ENCODE data around the gene SNX3. TPM values are rescaled to one million over a fixed set of nuclear protein-coding genes. Genes with fewer than 3 reads are reported as not detected.
A peak's percentile ranks its signal among the peaks of the same experiment; 100 is the strongest.

Gene SNX3
- total and polyA plus RNA-seq, 2 donors from 2014 or later, result 143 to 236 TPM

DNA sequence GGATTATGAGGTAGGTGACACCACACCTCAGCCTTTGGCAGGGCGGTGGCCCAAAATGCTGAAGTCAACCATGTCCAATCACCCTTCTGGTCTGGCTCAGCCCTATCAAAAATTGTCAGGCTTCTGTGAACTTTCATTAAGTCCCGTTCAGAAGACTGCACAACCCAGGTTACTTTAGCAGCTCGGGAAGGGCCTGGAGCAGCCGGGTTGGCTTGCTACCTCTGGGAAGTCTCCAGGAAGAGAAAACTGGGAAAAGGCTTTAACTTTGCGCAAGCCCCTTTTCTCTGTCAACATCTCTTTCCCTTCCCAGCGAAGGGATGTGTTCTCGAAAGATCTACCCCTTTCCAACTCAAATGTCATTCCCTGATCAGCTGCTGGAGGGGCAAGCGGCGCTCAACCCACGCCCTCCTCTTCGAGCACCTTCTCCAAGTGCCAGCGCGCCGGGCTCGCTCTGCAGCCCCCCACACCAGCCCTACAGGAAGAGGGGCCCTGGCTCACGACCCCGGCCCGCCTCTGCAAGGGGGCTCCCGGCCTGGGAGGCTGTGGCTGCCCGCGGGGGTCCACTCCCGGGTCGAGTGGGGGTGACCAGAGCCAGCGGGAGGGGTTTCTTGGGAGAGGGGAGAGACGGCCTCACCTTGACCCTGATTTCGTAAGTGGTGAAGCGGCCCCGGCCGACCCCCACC, 573 bp downstream of the SNX3 start:
- no peak for FAIRE-seq
- peak; percentile 51 to 87 (median 68) for DNase-seq

DNA sequence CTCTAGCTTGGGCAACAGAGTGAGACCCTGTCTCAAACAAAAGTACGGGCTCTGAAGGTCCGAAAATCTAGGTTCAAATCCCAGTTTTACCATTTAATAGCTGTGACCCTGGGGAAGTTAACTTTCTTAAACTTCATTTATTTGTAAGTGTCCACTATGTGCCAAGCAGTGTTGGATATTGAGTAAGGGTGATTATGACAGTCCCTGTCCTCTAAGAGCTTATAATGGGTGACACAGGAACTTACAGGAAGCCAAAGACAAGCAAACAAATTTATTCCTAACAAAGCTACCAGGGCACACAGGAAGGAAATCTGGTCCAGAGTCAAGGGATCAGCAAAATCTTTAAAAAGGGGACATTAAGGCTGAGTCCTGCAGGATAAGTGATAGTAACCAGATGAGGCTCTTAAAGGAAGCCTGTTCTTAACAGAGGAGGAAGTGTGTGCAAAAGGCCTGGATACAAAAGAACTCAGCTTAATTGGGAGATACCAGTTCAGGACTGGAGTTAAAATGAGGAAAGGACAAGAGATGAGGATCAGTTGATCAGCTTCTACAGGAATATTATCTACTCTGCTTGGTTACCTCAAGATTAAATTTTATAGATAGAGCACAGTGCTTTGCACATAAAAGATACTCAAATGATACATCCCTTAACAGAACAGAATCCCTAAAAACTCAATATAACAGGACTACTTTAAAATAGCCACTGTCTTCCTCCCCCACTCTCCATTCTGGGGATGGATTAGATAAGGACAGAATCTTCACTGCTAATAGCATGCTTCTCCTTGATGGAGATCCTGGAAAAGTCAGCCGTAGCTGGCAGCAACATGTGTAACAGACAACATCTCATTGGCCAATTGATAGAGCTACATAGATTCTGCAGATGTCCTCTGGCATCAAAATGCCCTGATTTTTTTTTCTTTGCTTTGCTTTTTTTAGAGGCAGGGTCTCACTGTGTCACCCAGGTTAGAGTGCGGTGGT, 6.1 kb downstream of the SNX3 start:
- FAIRE-seq, result no peak
- Histone ChIP-seq H3K36me3 (ENCODE audit: control insufficient read depth in 2 of 3, insufficient read depth in 3 of 3, low read length in 3 of 3) (peaks cover 0 to 3% (median 0%) of the 10 kb centered on the region in 3 donors), H3K9ac (ENCODE audit: low read length in 3 of 3) (no peak overlapping the region), H3K4me1 (ENCODE audit: control insufficient read depth in 2 of 3, insufficient read depth in 2 of 3, low read depth in 1 of 3, low read length in 3 of 3) (peaks cover 0 to 7% (median 0%) of the 10 kb centered on the region in 3 donors), H3K9me3 (ENCODE audit: control insufficient read depth in 2 of 3, insufficient read depth in 1 of 3, low read length in 3 of 3) (no peaks in the 10 kb centered on the region), H3K27me3 (ENCODE audit: control insufficient read depth, insufficient read depth, low read length) (no peaks in the 10 kb centered on the region), H3K4me3 (ENCODE audit: low read length in 3 of 3) (no peak overlapping the region), H3K27ac (ENCODE audit: low read depth in 2 of 2, low read length in 2 of 2) (no peak overlapping the region)
- DNase-seq, result no peak
- TF ChIP-seq, protein P1, sequence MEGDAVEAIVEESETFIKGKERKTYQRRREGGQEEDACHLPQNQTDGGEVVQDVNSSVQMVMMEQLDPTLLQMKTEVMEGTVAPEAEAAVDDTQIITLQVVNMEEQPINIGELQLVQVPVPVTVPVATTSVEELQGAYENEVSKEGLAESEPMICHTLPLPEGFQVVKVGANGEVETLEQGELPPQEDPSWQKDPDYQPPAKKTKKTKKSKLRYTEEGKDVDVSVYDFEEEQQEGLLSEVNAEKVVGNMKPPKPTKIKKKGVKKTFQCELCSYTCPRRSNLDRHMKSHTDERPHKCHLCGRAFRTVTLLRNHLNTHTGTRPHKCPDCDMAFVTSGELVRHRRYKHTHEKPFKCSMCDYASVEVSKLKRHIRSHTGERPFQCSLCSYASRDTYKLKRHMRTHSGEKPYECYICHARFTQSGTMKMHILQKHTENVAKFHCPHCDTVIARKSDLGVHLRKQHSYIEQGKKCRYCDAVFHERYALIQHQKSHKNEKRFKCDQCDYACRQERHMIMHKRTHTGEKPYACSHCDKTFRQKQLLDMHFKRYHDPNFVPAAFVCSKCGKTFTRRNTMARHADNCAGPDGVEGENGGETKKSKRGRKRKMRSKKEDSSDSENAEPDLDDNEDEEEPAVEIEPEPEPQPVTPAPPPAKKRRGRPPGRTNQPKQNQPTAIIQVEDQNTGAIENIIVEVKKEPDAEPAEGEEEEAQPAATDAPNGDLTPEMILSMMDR (IDR thresholded peaks at IDR 0.05; ENCODE audit: borderline replicate concordance, extremely low read depth, insufficient read depth), result no peak
- intact Hi-C loops (cut with DNase I), result no loop called here

More for the DNA sequence above, 573 bp downstream of the SNX3 start:
- intact Hi-C loops (cut with DNase I), result no loop called here
- Histone ChIP-seq H3K4me1 (ENCODE audit: control insufficient read depth in 2 of 3, insufficient read depth in 2 of 3, low read depth in 1 of 3, low read length in 3 of 3) (no peaks in the 10 kb centered on the region), H3K9ac (ENCODE audit: low read length in 3 of 3) (peak overlapping the region; percentile 73 to 99 (median 90)), H3K27me3 (ENCODE audit: control insufficient read depth, insufficient read depth, low read length) (no peaks in the 10 kb centered on the region), H3K27ac (ENCODE audit: low read depth in 2 of 2, low read length in 2 of 2) (peak overlapping the region; percentile 97 to 99), H3K36me3 (ENCODE audit: control insufficient read depth in 2 of 3, insufficient read depth in 3 of 3, low read length in 3 of 3) (peaks cover 0 to 3% (median 0%) of the 10 kb centered on the region in 3 donors), H3K9me3 (ENCODE audit: control insufficient read depth in 2 of 3, insufficient read depth in 1 of 3, low read length in 3 of 3) (no peaks in the 10 kb centered on the region), H3K4me3 (ENCODE audit: low read length in 3 of 3) (peak overlapping the region; percentile 77 to 99 (median 89))
- TF ChIP-seq, protein P1 (IDR thresholded peaks at IDR 0.05; ENCODE audit: borderline replicate concordance, extremely low read depth, insufficient read depth), result no peak

DNA sequence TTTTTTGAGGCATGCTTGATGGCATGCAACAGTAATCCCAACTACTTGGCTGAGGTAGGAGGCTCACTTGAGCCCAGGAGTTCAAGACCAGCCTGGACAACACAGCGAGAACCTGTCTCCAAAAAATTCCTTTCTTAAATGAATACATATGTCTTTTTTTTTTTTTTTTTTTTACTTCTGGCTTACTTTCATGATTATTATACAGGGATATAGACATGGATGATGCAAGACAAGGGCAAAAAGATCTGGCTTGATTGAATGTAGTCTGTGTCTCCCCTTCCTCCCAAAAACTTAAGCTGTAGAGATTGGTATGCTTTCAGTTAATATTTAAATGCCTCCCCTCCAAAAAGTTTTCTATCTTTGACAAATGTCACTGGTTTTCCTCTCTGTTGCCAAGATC, 7.6 kb downstream of the SNX3 start:
- Histone ChIP-seq H3K9ac (ENCODE audit: low read length in 3 of 3) (no peak overlapping the region), H3K4me1 (ENCODE audit: control insufficient read depth in 2 of 3, insufficient read depth in 2 of 3, low read depth in 1 of 3, low read length in 3 of 3) (peaks cover 0 to 7% (median 0%) of the 10 kb centered on the region in 3 donors), H3K4me3 (ENCODE audit: low read length in 3 of 3) (no peak overlapping the region), H3K27ac (ENCODE audit: low read depth in 2 of 2, low read length in 2 of 2) (no peak overlapping the region), H3K9me3 (ENCODE audit: control insufficient read depth in 2 of 3, insufficient read depth in 1 of 3, low read length in 3 of 3) (no peaks in the 10 kb centered on the region), H3K36me3 (ENCODE audit: control insufficient read depth in 2 of 3, insufficient read depth in 3 of 3, low read length in 3 of 3) (peaks cover 0 to 3% (median 0%) of the 10 kb centered on the region in 3 donors), H3K27me3 (ENCODE audit: control insufficient read depth, insufficient read depth, low read length) (no peaks in the 10 kb centered on the region)
- intact Hi-C loops (cut with DNase I), result no loop called here
- TF ChIP-seq, protein P1 (IDR thresholded peaks at IDR 0.05; ENCODE audit: borderline replicate concordance, extremely low read depth, insufficient read depth), result no peak
- DNase-seq, result no peak
- FAIRE-seq, result no peak

All from kidney (tissue), 14 donors.